CD14-positive monocyte (primary cell): Measurements from ENCODE around the gene ADGRL3. TPM values are rescaled to one million over a fixed set of nuclear protein-coding genes. Genes with fewer than 3 reads are reported as not detected.

Experiments used
- DNase-seq, 3 donors: peaks; one replicate each; pipeline ENCODE4 v3.0.0-alpha.2; 2011 to 2022
- H2AFZ ChIP-seq: 2 replicates; pipeline ENCODE4 v1.6.0; 2012; ENCODE audit warnings: mild to moderate bottlenecking, low read depth, low read length, inconsistent platforms; ENCODE audit not compliant: insufficient read depth, poor library complexity, severe bottlenecking
- H3K27ac ChIP-seq, 2 donors: 1 replicate in 1 of 2; 2 replicates in 1 of 2; pipeline ENCODE4 v1.5.1; 2012 to 2013; ENCODE audit warnings: low read length in 2 of 2, control low read depth in 1 of 2, inconsistent platforms in 1 of 2, low read depth in 1 of 2, mild to moderate bottlenecking in 1 of 2
- H3K27me3 ChIP-seq, 2 donors: one replicate each; pipeline versions ENCODE4 v1.6.0 to v1.6.1; 2011 to 2013; ENCODE audit warnings: low read length in 2 of 2; ENCODE audit not compliant: control insufficient read depth in 2 of 2, insufficient read depth in 2 of 2
- H3K36me3 ChIP-seq, 2 donors: replicated peaks in 1 of 2; 1 replicate in 1 of 2; 2 replicates in 1 of 2; pipeline versions ENCODE4 v1.5.1 to v1.6.1; 2012 to 2013; ENCODE audit warnings: low read length in 2 of 2, control low read depth in 1 of 2, inconsistent platforms in 1 of 2, mild to moderate bottlenecking in 1 of 2; ENCODE audit not compliant: insufficient read depth in 2 of 2, control insufficient read depth in 1 of 2
- H3K4me1 ChIP-seq, 2 donors: 1 replicate in 1 of 2; 2 replicates in 1 of 2; pipeline versions ENCODE4 v1.5.1 to v1.6.1; 2012 to 2013; ENCODE audit warnings: low read length in 2 of 2, control low read depth in 1 of 2, inconsistent platforms in 1 of 2, mild to moderate bottlenecking in 1 of 2, moderate library complexity in 1 of 2; ENCODE audit not compliant: insufficient read depth in 2 of 2, control insufficient read depth in 1 of 2
- H3K4me2 ChIP-seq: replicated peaks from 2 replicates; pipeline ENCODE3; 2012; ENCODE audit warnings: low read length, moderate library complexity, mild to moderate bottlenecking; ENCODE audit not compliant: poor library complexity, severe bottlenecking; ENCODE audit errors: extremely low read depth
- H3K4me3 ChIP-seq, 3 experiments: fragments of 200-600 bp in 1 of 3; sonication (generic) in 1 of 3; replicated peaks in 1 of 3; 1 replicate in 2 of 3; 2 replicates in 1 of 3; pipeline ENCODE4 v1.5.1; 2011 to 2013; ENCODE audit warnings: low read length in 3 of 3, mild to moderate bottlenecking in 3 of 3, control low read depth in 2 of 3, low read depth in 2 of 3, inconsistent platforms in 1 of 3, moderate library complexity in 1 of 3
- H3K79me2 ChIP-seq: 2 replicates; pipeline ENCODE4 v1.6.0; 2012; ENCODE audit warnings: mild to moderate bottlenecking, control low read depth, inconsistent platforms, low read length, moderate library complexity; ENCODE audit not compliant: insufficient read depth
- H3K9ac ChIP-seq: 2 replicates; pipeline ENCODE4 v1.6.0; 2017; ENCODE audit warnings: low read length, mild to moderate bottlenecking; ENCODE audit not compliant: insufficient read depth, poor library complexity, severe bottlenecking
- H3K9me3 ChIP-seq, 2 donors: replicated peaks in 1 of 2; 1 replicate in 1 of 2; 2 replicates in 1 of 2; pipeline versions ENCODE4 v1.5.1 to v1.6.1; 2012 to 2013; ENCODE audit warnings: low read length in 2 of 2, control low read depth in 1 of 2; ENCODE audit not compliant: control insufficient read depth in 1 of 2, insufficient read depth in 1 of 2
- H4K20me1 ChIP-seq: 2 replicates; pipeline ENCODE4 v1.6.0; 2012; ENCODE audit warnings: mild to moderate bottlenecking, low read length, control low read depth, moderate library complexity; ENCODE audit not compliant: insufficient read depth
- H3K27ac Mint-ChIP-seq, 7 donors: one replicate each; pipeline ENCODE4 v1.8.0; 2020; ENCODE audit warnings: mild to moderate bottlenecking in 7 of 7, mixed read lengths in 7 of 7, moderate library complexity in 6 of 7, inconsistent platforms in 2 of 7
- H3K27me3 Mint-ChIP-seq, 3 donors: one replicate each; pipeline ENCODE4 v1.8.0; 2021 to 2022; ENCODE audit warnings: low read depth in 3 of 3, mild to moderate bottlenecking in 3 of 3, mixed read lengths in 3 of 3, moderate library complexity in 3 of 3, inconsistent platforms in 1 of 3
- H3K36me3 Mint-ChIP-seq, 2 donors: one replicate each; pipeline ENCODE4 v1.8.0; 2020; ENCODE audit warnings: mixed read lengths in 2 of 2, inconsistent platforms in 1 of 2, mild to moderate bottlenecking in 1 of 2
- H3K4me1 Mint-ChIP-seq: one replicate; pipeline ENCODE4 v1.8.0; 2020; ENCODE audit warnings: mild to moderate bottlenecking, mixed read lengths
- H3K4me3 Mint-ChIP-seq, 2 donors: one replicate each; pipeline ENCODE4 v1.8.0; 2020; ENCODE audit warnings: mild to moderate bottlenecking in 2 of 2, mixed read lengths in 2 of 2, moderate library complexity in 1 of 2
- H3K9me3 Mint-ChIP-seq, 7 donors: one replicate each; pipeline ENCODE4 v1.8.0; 2020 to 2022; ENCODE audit warnings: mixed read lengths in 7 of 7, mild to moderate bottlenecking in 6 of 7, moderate library complexity in 6 of 7, inconsistent platforms in 2 of 7
- WGBS: methylation state at CpG from one replicate; pipeline ENCODE4 v1.1.5; 2013; ENCODE audit warnings: missing lambda C conversion rate; ENCODE audit not compliant: insufficient coverage; 5-methylcytosine and 5-hydroxymethylcytosine counted together
- intact Hi-C, 2 donors: fragments of 100-400 bp; cut with micrococcal nuclease; formaldehyde crosslinking; loops; one replicate each; pipeline versions ENCODE4 v1.15.0 to v1.15.1; 2023
- polyA plus RNA-seq, 3 donors: library from polyadenylated mRNA; depleted of rRNA in 1 of 3; unstranded in 2 of 3; stranded (reverse) in 1 of 3; fragments of 300-500 nt in 2 of 3; fragments of >200 nt in 1 of 3; fragmentation: Illumina TruSeq in 2 of 3; gene quantifications; 1 replicate in 2 of 3; 2 replicates in 1 of 3; pipeline ENCODE4 v1.2.3, GENCODE V29; 2012 to 2021
- TF ChIP-seq, protein P1 (sequence below): fragments of 200-600 bp; IDR thresholded peaks from one replicate; pipeline ENCODE4 v1.8.0; 2022; ENCODE audit warnings: antibody characterized with exemption, mild to moderate bottlenecking

Gene ADGRL3
- polyA plus RNA-seq, 3 donors, result not detected

DNA sequence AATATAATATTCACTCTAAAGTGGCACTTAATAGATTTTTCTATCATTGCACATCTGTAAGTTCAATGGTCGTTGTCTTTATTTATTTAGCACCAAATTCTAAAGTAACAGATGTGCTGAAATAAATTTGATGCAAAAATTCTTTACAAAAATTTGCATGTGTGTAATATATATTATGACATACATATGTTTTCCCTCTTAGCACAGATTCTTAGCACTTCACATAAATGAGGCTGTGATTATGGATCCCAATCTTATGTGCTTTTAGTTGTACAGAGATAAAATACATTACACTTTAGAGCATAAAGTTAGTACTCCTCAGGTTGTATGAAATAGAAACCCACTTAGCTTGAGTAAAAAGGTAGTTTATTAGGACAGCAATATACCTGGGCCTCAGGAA is 915.1 kb downstream of the ADGRL3 start:
- peaks cover 0 to 2% (median 0%) of the 10 kb centered on the region in 7 donors for H3K9me3 Mint-ChIP-seq
- Histone ChIP-seq H3K27ac (no peak overlapping the region), H3K4me1 (no peaks in the 10 kb centered on the region), H3K36me3 (no peaks in the 10 kb centered on the region), H3K4me3 (no peak overlapping the region), H3K9me3 (no peaks in the 10 kb centered on the region), H4K20me1 (no peaks in the 10 kb centered on the region), H3K79me2 (no peaks in the 10 kb centered on the region), H3K4me2 (no peak overlapping the region), H3K9ac (no peak overlapping the region), H2AFZ (no peak overlapping the region), H3K27me3 (no peaks in the 10 kb centered on the region)
- no peak for DNase-seq
- intact Hi-C loops, result no loop called here
- no CpG with 5 or more reads among the region's 1 CpG for WGBS
- H3K27ac Mint-ChIP-seq, result no peak overlapping the region
- no peak overlapping the region for H3K4me3 Mint-ChIP-seq
- H3K36me3 Mint-ChIP-seq, result no peaks in the 10 kb centered on the region
- H3K27me3 Mint-ChIP-seq, result no peaks in the 10 kb centered on the region
- TF ChIP-seq, protein P1, sequence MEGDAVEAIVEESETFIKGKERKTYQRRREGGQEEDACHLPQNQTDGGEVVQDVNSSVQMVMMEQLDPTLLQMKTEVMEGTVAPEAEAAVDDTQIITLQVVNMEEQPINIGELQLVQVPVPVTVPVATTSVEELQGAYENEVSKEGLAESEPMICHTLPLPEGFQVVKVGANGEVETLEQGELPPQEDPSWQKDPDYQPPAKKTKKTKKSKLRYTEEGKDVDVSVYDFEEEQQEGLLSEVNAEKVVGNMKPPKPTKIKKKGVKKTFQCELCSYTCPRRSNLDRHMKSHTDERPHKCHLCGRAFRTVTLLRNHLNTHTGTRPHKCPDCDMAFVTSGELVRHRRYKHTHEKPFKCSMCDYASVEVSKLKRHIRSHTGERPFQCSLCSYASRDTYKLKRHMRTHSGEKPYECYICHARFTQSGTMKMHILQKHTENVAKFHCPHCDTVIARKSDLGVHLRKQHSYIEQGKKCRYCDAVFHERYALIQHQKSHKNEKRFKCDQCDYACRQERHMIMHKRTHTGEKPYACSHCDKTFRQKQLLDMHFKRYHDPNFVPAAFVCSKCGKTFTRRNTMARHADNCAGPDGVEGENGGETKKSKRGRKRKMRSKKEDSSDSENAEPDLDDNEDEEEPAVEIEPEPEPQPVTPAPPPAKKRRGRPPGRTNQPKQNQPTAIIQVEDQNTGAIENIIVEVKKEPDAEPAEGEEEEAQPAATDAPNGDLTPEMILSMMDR, result no peak
- H3K4me1 Mint-ChIP-seq, result no peaks in the 10 kb centered on the region

DNA sequence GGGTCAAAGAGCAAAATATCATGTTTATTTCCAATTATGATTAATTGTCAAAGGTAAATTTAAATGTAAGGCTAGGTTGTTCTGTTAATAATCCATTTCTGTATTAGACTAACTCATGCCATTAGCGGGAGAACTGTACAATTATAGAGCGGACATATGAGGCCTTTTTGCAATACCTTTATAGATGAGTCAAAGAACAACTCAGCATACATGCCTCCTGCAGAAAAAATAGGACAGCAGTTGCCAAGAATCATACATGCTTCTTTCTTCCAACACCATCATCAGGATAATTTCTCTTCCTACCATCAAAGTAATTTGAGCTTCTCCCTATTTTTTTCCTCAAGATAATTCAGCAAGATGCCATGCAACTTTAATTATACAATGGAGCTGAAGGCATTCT is 917.8 kb downstream of the ADGRL3 start:
- Mint-ChIP-seq H3K9me3 (peaks cover 0 to 2% (median 0%) of the 10 kb centered on the region in 7 donors), H3K36me3 (no peaks in the 10 kb centered on the region), H3K27ac (no peak overlapping the region), H3K4me1 (no peaks in the 10 kb centered on the region), H3K27me3 (no peaks in the 10 kb centered on the region), H3K4me3 (no peak overlapping the region)
- Histone ChIP-seq H3K4me3 (no peak overlapping the region), H4K20me1 (no peaks in the 10 kb centered on the region), H2AFZ (no peak overlapping the region), H3K4me1 (no peaks in the 10 kb centered on the region), H3K4me2 (no peak overlapping the region), H3K27ac (no peak overlapping the region), H3K9me3 (no peaks in the 10 kb centered on the region), H3K36me3 (no peaks in the 10 kb centered on the region), H3K27me3 (no peaks in the 10 kb centered on the region), H3K9ac (no peak overlapping the region), H3K79me2 (no peaks in the 10 kb centered on the region)
- intact Hi-C loops, result no loop called here
- no peak for DNase-seq
- no CpG with 5 or more reads among the region's 2 CpGs for WGBS
- TF ChIP-seq, protein P1, result no peak
